Stimulated activated CD8-positive, alpha-beta memory T cell treated with anti-CD3 and anti-CD28 coated beads, Interleukin-7, amount 100 ng/mL, for 1 hour (primary cell): ENCODE data around the gene NUDCD2.
A peak's percentile ranks its signal among the peaks of the same experiment; 100 is the strongest.
"Not testable (repeated sequence)": the region's sequence is repeated elsewhere in the genome, so short reads cannot be mapped to it uniquely, and the experiment has no call there.

Experiments used
- DNase-seq, 2 donors: peaks; one replicate each; pipeline ENCODE4 v3.0.0-alpha.2; 2020; ENCODE audit warnings: low read depth in 2 of 2

Gene NUDCD2

GRCh38 chr5:163467682-163468081 is 7.8 kb upstream of the NUDCD2 start:
- DNase-seq = no peak

- DNase-seq = no peak
These were observed 3.1 kb upstream of the NUDCD2 start for GRCh38 chr5:163463063-163463435.

- no peak for DNase-seq
These were observed 765 bp upstream of the NUDCD2 start, which contains the start of gene HMMR for GRCh38 chr5:163460562-163461171. Gene HMMR, plus strand, starts transcription at chr5:163460632. Its CDS starts 61 bp downstream, at chr5:163460693.

GRCh38 chr5:163459462-163459818 is 462 bp downstream of the NUDCD2 start:
- DNase-seq = no peak

GRCh38 chr5:163458778-163459385 is 1.0 kb downstream of the NUDCD2 start:
- no peak for DNase-seq

- DNase-seq = no peak
These were observed 3.1 kb downstream of the NUDCD2 start for GRCh38 chr5:163456840-163457239.

GRCh38 chr5:163456029-163456589 is 3.8 kb downstream of the NUDCD2 start:
- no peak for DNase-seq

GRCh38 chr5:163455406-163455805 is 4.5 kb downstream of the NUDCD2 start:
- not testable (repeated sequence) for DNase-seq

GRCh38 chr5:163453705-163454104 is 6.2 kb downstream of the NUDCD2 start:
- no peak for DNase-seq

GRCh38 chr5:163451489-163451888 is 8.4 kb downstream of the NUDCD2 start:
- no peak for DNase-seq

- no peak for DNase-seq
These were observed 11.4 kb downstream of the NUDCD2 start for GRCh38 chr5:163448491-163448890.

- DNase-seq = no peak
These were observed 12.0 kb downstream of the NUDCD2 start for GRCh38 chr5:163447875-163448274.

GRCh38 chr5:163447191-163447590 is 12.7 kb downstream of the NUDCD2 start:
- DNase-seq = no peak

- no peak for DNase-seq
These were observed 14.6 kb downstream of the NUDCD2 start for GRCh38 chr5:163445345-163445744.

GRCh38 chr5:163444526-163444925 is 15.4 kb downstream of the NUDCD2 start:
- no peak for DNase-seq

GRCh38 chr5:163440954-163441353 is 18.9 kb downstream of the NUDCD2 start:
- no peak for DNase-seq

GRCh38 chr5:163439092-163439425 is 20.8 kb downstream of the NUDCD2 start:
- no peak for DNase-seq

- DNase-seq = peak; percentile 66 to 75
These were observed 22.4 kb downstream of the NUDCD2 start, which contains the start of gene CCNG1 for GRCh38 chr5:163437309-163438182. Gene CCNG1, plus strand, starts transcription at chr5:163437595. Its CDS starts 1,662 bp downstream, at chr5:163439257.

- DNase-seq = no peak
These were observed 22.9 kb downstream of the NUDCD2 start for GRCh38 chr5:163437011-163437308.

GRCh38 chr5:163436515-163436914 is 23.4 kb downstream of the NUDCD2 start:
- DNase-seq = no peak

- DNase-seq = no peak
These were observed 25.5 kb downstream of the NUDCD2 start for GRCh38 chr5:163434401-163434866.

- no peak for DNase-seq
These were observed 26.6 kb downstream of the NUDCD2 start for GRCh38 chr5:163433271-163433670.

- DNase-seq = no peak
These were observed 27.4 kb downstream of the NUDCD2 start for GRCh38 chr5:163432544-163432943.
